ENCODE data around the gene ITGB5.

DNA sequence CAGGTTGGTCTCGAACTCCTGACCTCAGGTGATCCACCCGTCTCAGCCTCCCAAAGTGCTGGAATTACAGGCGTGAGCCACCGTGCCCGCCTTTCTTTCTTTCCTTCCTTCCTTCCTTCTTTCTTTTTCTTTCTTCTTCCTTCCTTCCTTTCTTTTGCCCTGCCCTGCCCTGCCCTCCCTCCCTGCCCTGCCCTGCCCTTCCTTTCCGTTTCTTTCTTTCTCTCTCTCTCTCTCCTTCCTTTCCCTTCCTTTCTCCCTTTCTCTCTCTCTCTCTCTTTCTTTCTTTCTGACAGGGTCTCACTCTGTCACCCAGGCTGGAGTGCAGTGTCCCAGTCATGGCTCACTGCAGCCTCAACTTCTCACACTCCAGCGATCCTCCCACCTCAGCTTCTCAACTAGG, 82.3 kb downstream of the ITGB5 start:
- TF ChIP-seq, protein P1, sequence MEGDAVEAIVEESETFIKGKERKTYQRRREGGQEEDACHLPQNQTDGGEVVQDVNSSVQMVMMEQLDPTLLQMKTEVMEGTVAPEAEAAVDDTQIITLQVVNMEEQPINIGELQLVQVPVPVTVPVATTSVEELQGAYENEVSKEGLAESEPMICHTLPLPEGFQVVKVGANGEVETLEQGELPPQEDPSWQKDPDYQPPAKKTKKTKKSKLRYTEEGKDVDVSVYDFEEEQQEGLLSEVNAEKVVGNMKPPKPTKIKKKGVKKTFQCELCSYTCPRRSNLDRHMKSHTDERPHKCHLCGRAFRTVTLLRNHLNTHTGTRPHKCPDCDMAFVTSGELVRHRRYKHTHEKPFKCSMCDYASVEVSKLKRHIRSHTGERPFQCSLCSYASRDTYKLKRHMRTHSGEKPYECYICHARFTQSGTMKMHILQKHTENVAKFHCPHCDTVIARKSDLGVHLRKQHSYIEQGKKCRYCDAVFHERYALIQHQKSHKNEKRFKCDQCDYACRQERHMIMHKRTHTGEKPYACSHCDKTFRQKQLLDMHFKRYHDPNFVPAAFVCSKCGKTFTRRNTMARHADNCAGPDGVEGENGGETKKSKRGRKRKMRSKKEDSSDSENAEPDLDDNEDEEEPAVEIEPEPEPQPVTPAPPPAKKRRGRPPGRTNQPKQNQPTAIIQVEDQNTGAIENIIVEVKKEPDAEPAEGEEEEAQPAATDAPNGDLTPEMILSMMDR (IDR thresholded peaks at IDR 0.05): no peak
- TF ChIP-seq EP300 (IDR thresholded peaks at IDR 0.05) (no peak), POLR2A (IDR thresholded peaks at IDR 0.05) (no peak)

All from upper lobe of left lung (tissue), 4 donors.